Heart left ventricle (tissue), 16 donors: Measurements from ENCODE around the gene ADCK1. TPM values are rescaled to one million over a fixed set of nuclear protein-coding genes. Genes with fewer than 3 reads are reported as not detected.

ENCODE experiments used
- ATAC-seq, 4 donors: fragments of 200-7000 bp; cut with Tn5 transposase; one replicate each; pipeline ENCODE4 v1.9.1; 2020 to 2022; ENCODE audit warnings: moderate library complexity in 4 of 4, mild to moderate bottlenecking in 3 of 4, moderate number of reproducible peaks in 1 of 4
- DNase-seq, 5 donors: peaks; one replicate each; pipeline ENCODE4 v3.0.0-alpha.2; 2020
- H3K27ac ChIP-seq, 12 donors: fragments of 200-600 bp; sonication (generic) in 4 of 12; one replicate each; pipeline versions ENCODE4 v1.5.0 to v1.8.0; 2016 to 2022; ENCODE audit warnings: mild to moderate bottlenecking in 2 of 12
- H3K27me3 ChIP-seq, 9 donors: fragments of 200-600 bp; sonication (generic) in 2 of 9; one replicate each; pipeline versions ENCODE4 v1.5.1 to v1.8.0; 2016 to 2022; ENCODE audit warnings: mild to moderate bottlenecking in 3 of 9
- H3K36me3 ChIP-seq, 9 donors: fragments of 200-600 bp; sonication (generic) in 2 of 9; one replicate each; pipeline versions ENCODE4 v1.5.0 to v1.8.0; 2018 to 2022; ENCODE audit warnings: mild to moderate bottlenecking in 2 of 9
- H3K4me1 ChIP-seq, 12 donors: fragments of 200-600 bp; sonication (generic) in 4 of 12; one replicate each; pipeline versions ENCODE4 v1.5.0 to v1.8.0; 2016 to 2022; ENCODE audit warnings: mild to moderate bottlenecking in 3 of 12
- H3K4me3 ChIP-seq, 12 donors: fragments of 200-600 bp; sonication (generic) in 4 of 12; one replicate each; pipeline versions ENCODE4 v1.5.0 to v1.8.0; 2017 to 2022; ENCODE audit warnings: mild to moderate bottlenecking in 9 of 12, moderate library complexity in 4 of 12
- H3K9me3 ChIP-seq, 12 donors: fragments of 200-600 bp; sonication (generic) in 4 of 12; one replicate each; pipeline versions ENCODE4 v1.5.0 to v1.8.0; 2016 to 2022; ENCODE audit warnings: mild to moderate bottlenecking in 1 of 12
- POLR2A ChIP-seq, 2 donors: fragments of 450-650 bp; IDR thresholded peaks; one replicate each; pipeline ENCODE4 v1.6.1; 2017; ENCODE audit warnings: antibody characterized with exemption in 2 of 2, mild to moderate bottlenecking in 2 of 2, moderate library complexity in 2 of 2
- WGBS, 4 donors: extraction: QIAGEN DNeasy Blood & Tissue Kit in 2 of 4; methylation state at CpG; one replicate each; pipeline versions ENCODE4 v1.1.5 to v1.1.7; 2013 to 2018; 5-methylcytosine and 5-hydroxymethylcytosine counted together
- intact Hi-C, 10 donors: fragments of 100-400 bp; cut with DNase I; formaldehyde crosslinking; loops; one replicate each; pipeline versions ENCODE4 v1.11.1 to v1.14.2; 2022
- polyA plus RNA-seq, 2 donors: library from polyadenylated mRNA; stranded (reverse); fragments of 200-250 nt; gene quantifications; one replicate each; pipeline ENCODE4 v1.2.3, GENCODE V29; 2013
- total RNA-seq, 9 donors: library from RNA; depleted of rRNA in 2 of 9; stranded (reverse); fragments of >200 nt in 2 of 9; fragmentation: NEBNext Ultra II Directional in 3 of 9; extraction: Animal tissue kit (Norgen Biotek cat#: 25700) in 3 of 9; gene quantifications; one replicate each; pipeline versions ENCODE4 v1.1.0 to v1.2.4, GENCODE V29; 2016 to 2023
- TF ChIP-seq, protein P1 (sequence below), 12 donors: fragments of 200-600 bp; sonication (generic) in 4 of 12; IDR thresholded peaks; one replicate each; pipeline versions ENCODE4 v1.5.0 to v1.8.0; 2018 to 2022; ENCODE audit warnings: antibody characterized with exemption in 12 of 12, mild to moderate bottlenecking in 5 of 12
- donor health status: ischemic (EF 13 %, LVEDD 7.1; RV severe dilation, severe dysfunction).
- donor health status: healthy with polysubstance abuse.
- donor health status: DM: no; HTN: yes; CAD: no.
- donor health status: DM: no; HTN: no; CAD: no.
- donor health status: ischemic (EF 25% LVEDD 6.9; RV normal size, moderate dysfunction).
- donor health status: ischemic (EF 25% LVEDD 5.7; RV mildly dilated, moderate dysfunction).
- donor health status: healthy.
- donor health status: DM: yes; HTN: yes; CAD: no.
- donor health status: ischemic (EF 35%, LVEDD 5.7; RV mildly dilated, moderate dysfunction).
- donor health status: nonischemic (EF 11% LVEDD 7.7; RV severe dilation, severe dysfunction).
- donor health status: DM: yes; HTN: yes; CAD: no.
- donor health status: PGD.
- donor health status: ischemic (EF 29% LVEDD 5.4; RV normal size, mild dysfunction).
- donor health status: nonischemic (EF 23%, LVEDD 6.1; RV moderate dilation, normal function).

ADCK1 gene
- total and polyA plus RNA-seq, 11 donors = 4.0 to 12.8 (median 7.9) TPM

DNA sequence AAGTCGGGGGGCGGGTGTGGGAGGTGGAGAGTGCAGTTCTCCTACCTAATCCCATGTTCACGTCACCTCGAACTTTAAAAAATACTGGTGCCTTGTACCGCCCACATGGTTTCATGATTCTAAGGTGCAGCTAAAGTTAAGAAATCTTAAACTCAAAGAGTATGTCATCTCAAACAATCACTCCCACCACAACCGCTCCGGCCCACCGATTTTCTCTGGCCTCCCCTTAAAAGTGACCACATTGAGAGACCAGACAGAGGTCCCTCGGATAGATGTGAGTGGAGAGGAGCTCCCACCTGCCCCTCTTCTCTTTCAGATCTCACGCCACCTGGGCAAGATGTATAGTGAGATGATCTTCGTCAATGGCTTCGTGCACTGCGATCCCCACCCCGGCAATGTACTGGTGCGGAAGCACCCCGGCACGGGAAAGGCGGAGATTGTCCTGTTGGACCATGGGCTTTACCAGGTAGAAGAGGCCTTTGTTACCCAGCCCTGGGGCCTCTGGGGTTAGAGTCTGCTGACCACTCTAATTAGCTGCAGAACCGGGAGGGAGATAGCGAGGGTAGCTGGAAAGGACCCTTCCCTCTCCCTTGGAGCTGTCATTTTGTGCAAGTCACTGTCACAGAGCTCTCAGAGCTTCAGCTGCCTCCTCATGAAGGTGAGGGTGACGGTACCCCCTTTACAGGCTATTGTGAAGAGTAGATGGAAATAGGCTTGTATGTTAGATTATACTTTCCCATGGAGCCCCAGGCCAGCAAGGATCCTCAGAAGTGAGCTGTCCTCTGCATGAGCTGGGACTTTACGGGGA is 124.4 kb downstream of the ADCK1 start:
- Histone ChIP-seq H3K9me3 (peaks cover 0 to 8% (median 0%) of the 10 kb centered on the region in 12 donors), H3K27me3 (no peaks in the 10 kb centered on the region), H3K36me3 (peaks cover 0 to 15% (median 2%) of the 10 kb centered on the region in 9 donors), H3K27ac (no peak overlapping the region), H3K4me1 (no peaks in the 10 kb centered on the region), H3K4me3 (no peak overlapping the region)
- no peak for ATAC-seq
- 94 to 95% (median 95%) methylated on average over 22 of the region's 22 CpGs for WGBS, 4 donors
- no peak for DNase-seq
- intact Hi-C loops = no loop called here
- TF ChIP-seq, protein P1, sequence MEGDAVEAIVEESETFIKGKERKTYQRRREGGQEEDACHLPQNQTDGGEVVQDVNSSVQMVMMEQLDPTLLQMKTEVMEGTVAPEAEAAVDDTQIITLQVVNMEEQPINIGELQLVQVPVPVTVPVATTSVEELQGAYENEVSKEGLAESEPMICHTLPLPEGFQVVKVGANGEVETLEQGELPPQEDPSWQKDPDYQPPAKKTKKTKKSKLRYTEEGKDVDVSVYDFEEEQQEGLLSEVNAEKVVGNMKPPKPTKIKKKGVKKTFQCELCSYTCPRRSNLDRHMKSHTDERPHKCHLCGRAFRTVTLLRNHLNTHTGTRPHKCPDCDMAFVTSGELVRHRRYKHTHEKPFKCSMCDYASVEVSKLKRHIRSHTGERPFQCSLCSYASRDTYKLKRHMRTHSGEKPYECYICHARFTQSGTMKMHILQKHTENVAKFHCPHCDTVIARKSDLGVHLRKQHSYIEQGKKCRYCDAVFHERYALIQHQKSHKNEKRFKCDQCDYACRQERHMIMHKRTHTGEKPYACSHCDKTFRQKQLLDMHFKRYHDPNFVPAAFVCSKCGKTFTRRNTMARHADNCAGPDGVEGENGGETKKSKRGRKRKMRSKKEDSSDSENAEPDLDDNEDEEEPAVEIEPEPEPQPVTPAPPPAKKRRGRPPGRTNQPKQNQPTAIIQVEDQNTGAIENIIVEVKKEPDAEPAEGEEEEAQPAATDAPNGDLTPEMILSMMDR (IDR thresholded peaks at IDR 0.05) = no peak
- TF ChIP-seq POLR2A (IDR thresholded peaks at IDR 0.05) = no peak

DNA sequence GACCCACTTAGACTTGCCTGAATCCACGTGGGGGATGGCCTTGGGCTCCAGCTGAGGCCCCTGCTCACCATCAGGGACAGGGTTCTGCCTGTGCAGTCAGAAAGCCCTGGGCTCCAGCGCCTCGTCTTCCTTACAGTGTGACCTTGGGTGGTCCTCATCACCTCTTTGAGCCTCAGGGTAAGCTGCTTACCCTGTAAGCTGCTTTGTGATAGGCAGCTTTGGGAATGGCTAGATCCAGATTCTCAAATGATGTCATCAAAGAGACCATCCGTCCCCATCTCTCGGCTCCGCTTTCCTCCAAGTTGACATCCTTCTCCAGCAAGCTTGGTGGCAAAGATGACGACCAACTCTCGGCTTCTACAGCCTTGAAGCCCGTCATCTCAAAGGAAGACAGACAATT is 127.0 kb downstream of the ADCK1 start:
- no peak for DNase-seq
- no peak for TF ChIP-seq POLR2A (IDR thresholded peaks at IDR 0.05)
- TF ChIP-seq, protein P1 (IDR thresholded peaks at IDR 0.05) = no peak
- intact Hi-C loops = no loop called here
- H3K27ac ChIP-seq = no peak overlapping the region
- no peak for ATAC-seq
- WGBS, 4 donors = 71 to 95% (median 92%) methylated on average over 9 of the region's 9 CpGs
- H3K4me1 ChIP-seq = no peaks in the 10 kb centered on the region
- H3K27me3 ChIP-seq = no peaks in the 10 kb centered on the region
- H3K36me3 ChIP-seq = peaks cover 0 to 22% (median 5%) of the 10 kb centered on the region in 9 donors
- no peak overlapping the region for H3K4me3 ChIP-seq
- H3K9me3 ChIP-seq = no peaks in the 10 kb centered on the region

DNA sequence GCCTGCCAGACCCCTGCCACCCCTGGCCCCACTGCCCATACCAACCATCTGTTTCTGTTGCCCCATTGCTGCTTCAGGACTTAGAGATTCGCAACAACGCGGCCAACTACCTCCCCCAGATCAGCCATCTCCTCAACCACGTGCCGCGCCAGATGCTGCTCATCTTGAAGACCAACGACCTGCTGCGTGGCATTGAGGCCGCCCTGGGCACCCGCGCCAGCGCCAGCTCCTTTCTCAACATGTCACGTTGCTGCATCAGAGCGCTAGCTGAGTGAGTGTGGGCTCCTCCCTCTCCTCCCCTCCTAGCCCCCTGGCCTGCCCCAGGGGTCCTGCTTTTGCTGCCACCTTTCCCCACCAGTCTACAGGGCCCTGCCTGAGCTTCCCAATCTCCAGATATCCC is 131.5 kb downstream of the ADCK1 start:
- no peak for ATAC-seq
- H3K36me3 ChIP-seq = peaks cover 0 to 37% (median 23%) of the 10 kb centered on the region in 9 donors
- 93 to 97% (median 95%) methylated on average over 14 of the region's 14 CpGs for WGBS, 4 donors

DNA sequence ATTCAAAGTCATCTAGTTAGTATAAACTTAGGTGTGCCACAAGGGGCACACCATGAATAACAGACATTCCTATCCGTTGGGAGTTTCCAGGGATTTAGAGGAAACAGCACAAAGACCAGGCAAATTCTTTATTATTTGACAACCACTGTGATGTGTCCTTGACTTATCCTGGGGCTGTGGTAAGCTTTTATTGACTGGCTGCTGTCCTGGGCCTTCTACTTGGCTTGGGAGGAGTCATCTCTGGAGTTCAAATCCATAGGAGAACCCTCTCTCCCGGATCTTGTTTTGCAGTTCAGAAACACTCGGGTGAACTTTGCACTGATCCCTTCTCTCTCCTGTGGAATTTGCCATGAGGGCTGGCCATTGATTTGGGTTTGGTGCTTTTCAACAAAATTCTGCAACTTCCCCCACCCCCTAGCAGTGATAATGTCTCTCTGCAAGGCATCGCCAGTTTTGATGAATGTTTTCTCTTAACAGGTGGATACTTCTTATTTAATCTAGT is 136.3 kb downstream of the ADCK1 start:
- no peak for DNase-seq
- peaks cover 0 to 36% (median 18%) of the 10 kb centered on the region in 9 donors for H3K36me3 ChIP-seq
- H3K4me1 ChIP-seq = no peaks in the 10 kb centered on the region
- intact Hi-C loops = no loop called here
- no peak overlapping the region for H3K27ac ChIP-seq
- 95 to 98% (median 97%) methylated on average over 4 of the region's 4 CpGs for WGBS, 4 donors
- no peak overlapping the region for H3K4me3 ChIP-seq
- H3K9me3 ChIP-seq = peaks cover 0 to 18% (median 1%) of the 10 kb centered on the region in 12 donors
- no peak for ATAC-seq
- no peaks in the 10 kb centered on the region for H3K27me3 ChIP-seq
- TF ChIP-seq, protein P1 (IDR thresholded peaks at IDR 0.05) = no peak
- no peak for TF ChIP-seq POLR2A (IDR thresholded peaks at IDR 0.05)

More for the DNA sequence above, 131.5 kb downstream of the ADCK1 start:
- Histone ChIP-seq H3K27ac (no peak overlapping the region), H3K4me1 (no peaks in the 10 kb centered on the region), H3K9me3 (peaks cover 0 to 12% (median 0%) of the 10 kb centered on the region in 12 donors), H3K27me3 (no peaks in the 10 kb centered on the region), H3K4me3 (no peak overlapping the region)
- no peak for DNase-seq
- intact Hi-C loops = no loop called here
- TF ChIP-seq, protein P1 (IDR thresholded peaks at IDR 0.05) = no peak
- TF ChIP-seq POLR2A (IDR thresholded peaks at IDR 0.05) = no peak
